K562 (cell line): Measurements from ENCODE around the gene RAD52. TPM values are rescaled to one million over a fixed set of nuclear protein-coding genes. Genes with fewer than 3 reads are reported as not detected.

Source experiments
- ATAC-seq: fragments of 200-7000 bp; cut with Tn5 transposase; 3 replicates; pipeline ENCODE4 v1.9.1; 2020; ENCODE audit warnings: moderate library complexity
- BruUV-seq: library from RNA; stranded (reverse); fragments of 400-500 nt; replicated peaks from 2 replicates; lab custom pipeline; 2021; lab: Mats Ljungman, UMichigan
- CTCF ChIA-PET: fragments of 300-600 bp; formaldehyde crosslinking; extraction: SDS; loops from one replicate; lab custom pipeline; 2021; ENCODE audit warnings: low intra/inter-chr PET ratio; lab: Yijun Ruan, JAX
- POLR2A ChIA-PET: fragments of 300-600, 350-650 bp; sonication (Branson Sonifier 250); formaldehyde crosslinking; extraction: SDS; loops from one replicate; lab custom pipeline; 2021; ENCODE audit warnings: antibody characterized with exemption, inconsistent platforms; lab: Yijun Ruan, JAX
- DNase-seq, 4 experiments: peaks; one replicate each; pipeline versions ENCODE4 v3.0.0 to v3.0.0-alpha.2; 2011 to 2018; ENCODE audit warnings: low spot score in 3 of 4, mixed read lengths in 3 of 4; ENCODE audit errors: extremely low read depth in 1 of 4
- FAIRE-seq: peaks from 2 replicates; lab custom pipeline; 2011; peaks lifted over from hg19 to GRCh38; lab: Jason Lieb, UNC
- H2AFZ ChIP-seq: 2 replicates; pipeline ENCODE4 v1.6.0; 2011; ENCODE audit warnings: low read depth, low read length, control low read depth, inconsistent platforms
- H3K27ac ChIP-seq: fragments of 200-600 bp; 3 replicates; pipeline ENCODE4 v1.8.0; 2011; ENCODE audit warnings: low read depth, mild to moderate bottlenecking, control low read depth, inconsistent platforms, low read length, moderate library complexity, mixed read lengths; ENCODE audit errors: extremely low read depth
- H3K27me3 ChIP-seq, 2 experiments: fragments of 300-600 bp in 1 of 2; 2 replicates in 1 of 2; 3 replicates in 1 of 2; pipeline versions ENCODE4 v1.6.0 to v1.8.0; 2011; ENCODE audit warnings: inconsistent platforms in 2 of 2, low read length in 2 of 2, mild to moderate bottlenecking in 1 of 2, mixed read lengths in 1 of 2, moderate library complexity in 1 of 2; ENCODE audit not compliant: control insufficient read depth in 2 of 2, insufficient read depth in 2 of 2
- H3K36me3 ChIP-seq: fragments of 300-600 bp; 3 replicates; pipeline ENCODE4 v1.8.0; 2011; ENCODE audit warnings: mild to moderate bottlenecking, low read length, inconsistent platforms; ENCODE audit not compliant: control insufficient read depth, insufficient read depth
- H3K4me1 ChIP-seq, 2 experiments: fragments of 200-600 bp in 1 of 2; replicated peaks in 1 of 2; 2 replicates in 1 of 2; 3 replicates in 1 of 2; pipeline versions ENCODE4 v1.5.1 to v1.8.0; 2011; ENCODE audit warnings: inconsistent platforms in 2 of 2, low read length in 2 of 2, mild to moderate bottlenecking in 1 of 2, mixed read lengths in 1 of 2, moderate library complexity in 1 of 2; ENCODE audit not compliant: control insufficient read depth in 2 of 2, insufficient read depth in 2 of 2
- H3K4me2 ChIP-seq: 2 replicates; pipeline ENCODE4 v1.6.1; 2011; ENCODE audit warnings: low read length, control low read depth, inconsistent platforms, mixed read lengths; ENCODE audit not compliant: insufficient read depth
- H3K4me3 ChIP-seq: fragments of 200-600 bp; sonication (generic), shearing (Covaris generic); 2 replicates; pipeline ENCODE4 v1.5.1; 2016; ENCODE audit warnings: control low read depth, inconsistent platforms
- H3K79me2 ChIP-seq: fragments of 200-600 bp; 3 replicates; pipeline ENCODE4 v1.8.0; 2011; ENCODE audit warnings: low read length, inconsistent platforms; ENCODE audit not compliant: control insufficient read depth, insufficient read depth
- H3K9ac ChIP-seq, 2 experiments: 2 replicates each; pipeline versions ENCODE4 v1.6.0 to v1.6.1; 2011; ENCODE audit warnings: low read depth in 2 of 2, low read length in 2 of 2, control low read depth in 1 of 2, inconsistent platforms in 1 of 2, mild to moderate bottlenecking in 1 of 2, mixed read lengths in 1 of 2; ENCODE audit not compliant: insufficient read depth in 1 of 2
- H3K9me1 ChIP-seq: one replicate; pipeline ENCODE4 v1.6.0; 2011; ENCODE audit warnings: inconsistent platforms, mild to moderate bottlenecking, low read length, moderate library complexity; ENCODE audit not compliant: control insufficient read depth, insufficient read depth
- H3K9me3 ChIP-seq: replicated peaks from 2 replicates; pipeline ENCODE4 v1.5.1; 2011; ENCODE audit warnings: low read depth, low read length, inconsistent platforms; ENCODE audit not compliant: control insufficient read depth, insufficient read depth
- H4K20me1 ChIP-seq: replicated peaks from 2 replicates; pipeline ENCODE4 v1.6.1; 2011; ENCODE audit warnings: low read length, inconsistent platforms, mixed read lengths; ENCODE audit not compliant: control insufficient read depth, insufficient read depth
- FOXJ2 ChIP-seq: fragments of 200-800 bp; sonication (Bioruptor generic); IDR thresholded peaks from 2 replicates; pipeline ENCODE4 v1.6.1; 2016; ENCODE audit warnings: missing genetic modification characterization, missing compliant biosample characterization
- HDAC6 ChIP-seq: IDR thresholded peaks from 2 replicates; pipeline ENCODE4 v1.6.1; 2012; ENCODE audit warnings: low read depth, mild to moderate bottlenecking, control low read depth, inconsistent platforms, low read length, moderate library complexity
- HNRNPH1 ChIP-seq: fragments of 200-400 bp; formaldehyde crosslinking; optimal IDR thresholded peaks from 2 replicates; pipeline ENCODE3; 2017; ENCODE audit warnings: low read depth, mild to moderate bottlenecking, low read length, moderate library complexity
- SRSF3 ChIP-seq: fragments of 200-400 bp; formaldehyde crosslinking; IDR thresholded peaks from 2 replicates; pipeline ENCODE4 v1.6.1; 2016; ENCODE audit warnings: mild to moderate bottlenecking, low read length, moderate library complexity; ENCODE audit not compliant: insufficient read depth
- XRCC4 ChIP-seq: IDR thresholded peaks from one replicate; pipeline ENCODE4 v1.6.1; 2011; ENCODE audit not compliant: insufficient read depth, insufficient read length; ENCODE audit errors: extremely low read depth
- ZNF253 ChIP-seq: fragments of 250-450 bp; sonication (Bioruptor Pico); conservative IDR thresholded peaks from 2 replicates; pipeline ENCODE4 v1.6.1; 2021; ENCODE audit warnings: mild to moderate bottlenecking
- WGBS: fragments of 100-300 bp; shearing (Covaris generic); methylation state at CpG from one replicate; pipeline ENCODE4 v1.1.6; 2016; ENCODE audit warnings: low coverage, mixed read lengths; ENCODE audit not compliant: insufficient coverage; ENCODE audit errors: missing lambda C conversion rate; 5-methylcytosine and 5-hydroxymethylcytosine counted together
- in situ Hi-C: fragments of 300-500 bp; cut with MboI; formaldehyde crosslinking; loops from 4 replicates; pipeline ENCODE4 v1.15.0; 2018; ENCODE audit warnings: inconsistent platforms, mixed read lengths
- intact Hi-C: fragments of 100-400 bp; cut with micrococcal nuclease; formaldehyde crosslinking; loops from 2 replicates; pipeline ENCODE4 v1.14.2; 2022
- polyA plus RNA-seq, 8 experiments: library from polyadenylated mRNA; depleted of rRNA in 4 of 8; stranded (reverse) in 5 of 8; unstranded in 3 of 8; fragments of >200 nt; fragmentation: Nextera tagmentation in 2 of 8; fragmentation: Illumina TruSeq in 1 of 8; extraction: Ambion mirVana in 2 of 8; extraction: Trizol in 1 of 8; gene quantifications; 2 replicates each; pipeline versions ENCODE4 v1.2.1 to v1.2.3, GENCODE V29; 2011 to 2014; ENCODE audit warnings: inconsistent platforms in 1 of 8, missing spikeins in 1 of 8
- total RNA-seq, 7 experiments: library from RNA; depleted of rRNA in 6 of 7; stranded (reverse); fragments of >200 nt in 6 of 7; fragmentation: Illumina TruSeq in 2 of 7; extraction: Trizol in 2 of 7; gene quantifications; 2 replicates each; pipeline versions ENCODE4 v1.2.1 to v1.2.3, GENCODE V29; 2011 to 2021; ENCODE audit warnings: low replicate concordance in 1 of 7
- TF ChIP-seq, protein P1 (sequence below): fragments of 200-800 bp; sonication (Bioruptor generic); IDR thresholded peaks from 2 replicates; pipeline ENCODE4 v1.6.1; 2016; ENCODE audit warnings: missing genetic modification characterization, missing compliant biosample characterization

The RAD52 gene
- total and polyA plus RNA-seq, 9 of the 15 experiments (the other 6 are each of a cell fraction or from before 2014, with no cell fraction given): 1.3 to 15.9 (median 9.3) TPM

- Histone ChIP-seq H3K4me2 (no peak overlapping the region), H3K9me3 (no peaks in the 10 kb centered on the region), H3K4me3 (no peak overlapping the region), H3K9ac (no peak overlapping the region), H3K9me1 (no peaks in the 10 kb centered on the region), H3K27ac (no peak overlapping the region), H4K20me1 (no peaks in the 10 kb centered on the region), H3K79me2 (peaks cover 36% of the 10 kb centered on the region), H2AFZ (no peak overlapping the region), H3K36me3 (peaks cover 8% of the 10 kb centered on the region; the same call in 1 of the 3 replicates), H3K27me3 (no peaks in the 10 kb centered on the region), H3K4me1 (peaks cover 0 to 8% of the 10 kb centered on the region in 2 experiments; a peak in 2 of 5 replicates)
- in situ Hi-C loops (loop anchor here (5.0 kb wide), 1 partner anchor 374 kb away; no protein-coding TSS in a partner anchor), intact Hi-C loops (loop anchor here (5.0 kb wide), 4 partner anchors 34 to 374 kb away; no protein-coding TSS in a partner anchor)
- CTCF ChIA-PET: no interaction called here
- whole genome bisulfite sequencing: 52% methylated on average over 6 of the region's 6 CpGs
- DNase-seq (no peak), ATAC-seq (no peak), FAIRE-seq (no peak)
- TF ChIP-seq SRSF3 (no peak), ZNF253 (CRISPR knock-in tag) (no peak), HDAC6 (no peak), HNRNPH1 (no peak), FOXJ2 (tag) (no peak), XRCC4 (no peak)
- TF ChIP-seq, protein P1, sequence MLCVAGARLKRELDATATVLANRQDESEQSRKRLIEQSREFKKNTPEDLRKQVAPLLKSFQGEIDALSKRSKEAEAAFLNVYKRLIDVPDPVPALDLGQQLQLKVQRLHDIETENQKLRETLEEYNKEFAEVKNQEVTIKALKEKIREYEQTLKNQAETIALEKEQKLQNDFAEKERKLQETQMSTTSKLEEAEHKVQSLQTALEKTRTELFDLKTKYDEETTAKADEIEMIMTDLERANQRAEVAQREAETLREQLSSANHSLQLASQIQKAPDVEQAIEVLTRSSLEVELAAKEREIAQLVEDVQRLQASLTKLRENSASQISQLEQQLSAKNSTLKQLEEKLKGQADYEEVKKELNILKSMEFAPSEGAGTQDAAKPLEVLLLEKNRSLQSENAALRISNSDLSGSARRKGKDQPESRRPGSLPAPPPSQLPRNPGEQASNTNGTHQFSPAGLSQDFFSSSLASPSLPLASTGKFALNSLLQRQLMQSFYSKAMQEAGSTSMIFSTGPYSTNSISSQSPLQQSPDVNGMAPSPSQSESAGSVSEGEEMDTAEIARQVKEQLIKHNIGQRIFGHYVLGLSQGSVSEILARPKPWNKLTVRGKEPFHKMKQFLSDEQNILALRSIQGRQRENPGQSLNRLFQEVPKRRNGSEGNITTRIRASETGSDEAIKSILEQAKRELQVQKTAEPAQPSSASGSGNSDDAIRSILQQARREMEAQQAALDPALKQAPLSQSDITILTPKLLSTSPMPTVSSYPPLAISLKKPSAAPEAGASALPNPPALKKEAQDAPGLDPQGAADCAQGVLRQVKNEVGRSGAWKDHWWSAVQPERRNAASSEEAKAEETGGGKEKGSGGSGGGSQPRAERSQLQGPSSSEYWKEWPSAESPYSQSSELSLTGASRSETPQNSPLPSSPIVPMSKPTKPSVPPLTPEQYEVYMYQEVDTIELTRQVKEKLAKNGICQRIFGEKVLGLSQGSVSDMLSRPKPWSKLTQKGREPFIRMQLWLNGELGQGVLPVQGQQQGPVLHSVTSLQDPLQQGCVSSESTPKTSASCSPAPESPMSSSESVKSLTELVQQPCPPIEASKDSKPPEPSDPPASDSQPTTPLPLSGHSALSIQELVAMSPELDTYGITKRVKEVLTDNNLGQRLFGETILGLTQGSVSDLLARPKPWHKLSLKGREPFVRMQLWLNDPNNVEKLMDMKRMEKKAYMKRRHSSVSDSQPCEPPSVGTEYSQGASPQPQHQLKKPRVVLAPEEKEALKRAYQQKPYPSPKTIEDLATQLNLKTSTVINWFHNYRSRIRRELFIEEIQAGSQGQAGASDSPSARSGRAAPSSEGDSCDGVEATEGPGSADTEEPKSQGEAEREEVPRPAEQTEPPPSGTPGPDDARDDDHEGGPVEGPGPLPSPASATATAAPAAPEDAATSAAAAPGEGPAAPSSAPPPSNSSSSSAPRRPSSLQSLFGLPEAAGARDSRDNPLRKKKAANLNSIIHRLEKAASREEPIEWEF (CRISPR knock-in tag): no peak
- BruUV-seq: no TSS peak
- POLR2A ChIA-PET: no interaction called here
These were observed 2.9 kb downstream of the RAD52 start for GRCh38 chr12:946631-947030.
